Motor neuron (in vitro differentiated cells): ENCODE measurements around the gene CLASP1. TPM values are rescaled to one million over a fixed set of nuclear protein-coding genes. Genes with fewer than 3 reads are reported as not detected.

Experiments used
- ATAC-seq, 8 experiments: fragments of 200-7000 bp; cut with Tn5 transposase; replicated peaks in 6 of 8; 2 replicates each; pipeline ENCODE4 v1.8.0; 2021; ENCODE audit warnings: mild to moderate bottlenecking in 8 of 8, moderate library complexity in 8 of 8
- H3K27ac ChIP-seq, 2 donors: fragments of 250-450 bp; sonication (Bioruptor Pico); 2 replicates each; pipeline ENCODE4 v1.9.0; 2021; ENCODE audit warnings: antibody characterized with exemption in 2 of 2, mild to moderate bottlenecking in 2 of 2, moderate library complexity in 1 of 2
- H3K4me1 ChIP-seq, 2 donors: fragments of 250-450 bp; sonication (Bioruptor Pico); replicated peaks in 1 of 2; 2 replicates each; pipeline ENCODE4 v1.6.1; 2021; ENCODE audit warnings: antibody characterized with exemption in 2 of 2, mild to moderate bottlenecking in 2 of 2, moderate library complexity in 1 of 2
- H3K4me3 ChIP-seq, 5 donors: fragments of 250-450 bp; sonication (Bioruptor Pico); 2 replicates each; pipeline ENCODE4 v1.9.0; 2021; ENCODE audit warnings: antibody characterized with exemption in 5 of 5, mild to moderate bottlenecking in 5 of 5, moderate library complexity in 4 of 5
- WGBS, 10 experiments: fragments of 450-650 bp; shearing (Covaris generic); methylation state at CpG; one replicate each; pipeline ENCODE4 v1.0.0; 2022; 5-methylcytosine and 5-hydroxymethylcytosine counted together
- in situ Hi-C, 9 experiments: fragments of 400-800 bp; cut with MboI; loops; one replicate each; pipeline ENCODE4 v1.15.0; 2021; ENCODE audit warnings: low sequenced_read_pairs in 9 of 9, low pct_unique_long_range_greater_than_20kb in 2 of 9; ENCODE audit not compliant: unreplicated experiment in 9 of 9
- total RNA-seq, 8 experiments: library from RNA; unstranded; fragments of 300-600 nt; gene quantifications; 2 replicates each; pipeline versions ENCODE4 v1.2.3 to v1.2.4, GENCODE V29; 2022

CLASP1 gene
- total RNA-seq, 8 experiments from 2014 or later: 36.3 to 66.7 (median 54.6) TPM

DNA sequence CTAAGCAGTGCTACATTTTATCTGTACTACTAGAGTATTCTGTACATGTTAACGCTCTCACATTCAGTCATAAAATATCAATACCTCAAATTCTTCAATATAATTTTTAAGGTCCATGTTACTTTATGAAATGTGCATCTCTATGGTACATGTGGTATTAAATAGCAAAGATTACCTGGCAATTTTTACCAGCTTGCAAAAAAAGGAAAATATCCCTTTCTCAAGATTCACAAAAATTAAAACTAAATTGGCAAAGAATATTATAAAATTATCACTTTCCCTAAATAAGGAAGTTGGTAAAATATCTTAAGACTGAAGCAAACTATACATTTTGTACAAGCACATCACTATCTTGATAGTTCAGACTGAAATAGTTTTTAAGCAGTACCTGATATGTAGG is 233.5 kb downstream of the CLASP1 start:
- in situ Hi-C loops: no loop called here

GRCh38 chr2:121412349-121412748 is 236.9 kb downstream of the CLASP1 start:
- 0 to 100% (median 86%) methylated on average over 1 of the region's 1 CpG for WGBS, 10 experiments
- peak in 1 of 8 experiments; percentile 10 for ATAC-seq
- in situ Hi-C loops: no loop called here

More for the DNA sequence above, 233.5 kb downstream of the CLASP1 start:
- 92 to 100% (median 100%) methylated on average over 1 of the region's 1 CpG; no CpG with 5 or more reads in 2 of the 10 experiments for WGBS, 10 experiments
- no peak for ATAC-seq
- no peak overlapping the region for H3K27ac ChIP-seq
- H3K4me1 ChIP-seq: no peaks in the 10 kb centered on the region
- no peak overlapping the region for H3K4me3 ChIP-seq

DNA sequence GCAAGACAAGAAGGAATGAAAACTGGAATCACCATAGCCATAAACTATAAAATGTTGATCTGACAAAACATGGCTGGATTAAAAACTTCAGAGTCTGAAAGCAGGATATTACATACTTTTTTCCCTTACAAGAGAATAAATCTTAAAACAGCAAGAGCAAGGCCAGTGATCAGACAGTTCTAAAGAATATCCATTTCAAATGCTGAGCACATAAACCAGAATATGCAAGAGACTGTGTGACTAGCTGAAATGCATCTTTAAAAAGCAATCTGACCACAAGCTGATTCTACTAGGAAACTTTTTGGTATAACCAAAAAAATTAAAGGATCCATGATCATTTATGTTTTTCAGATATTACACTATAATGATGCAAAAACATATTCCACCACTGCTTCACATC is 239.3 kb downstream of the CLASP1 start:
- Histone ChIP-seq H3K4me1 (peaks cover 0 to 4% of the 10 kb centered on the region in 2 donors), H3K27ac (no peak overlapping the region), H3K4me3 (no peak overlapping the region)
- in situ Hi-C loops: no loop called here
- ATAC-seq: peak in 3 of 8 experiments; percentile 82 to 85 (median 84)

More at GRCh38 chr2:121412349-121412748, 236.9 kb downstream of the CLASP1 start:
- Histone ChIP-seq H3K4me1 (peaks cover 0 to 4% of the 10 kb centered on the region in 2 donors), H3K4me3 (no peak overlapping the region), H3K27ac (no peak overlapping the region)

DNA sequence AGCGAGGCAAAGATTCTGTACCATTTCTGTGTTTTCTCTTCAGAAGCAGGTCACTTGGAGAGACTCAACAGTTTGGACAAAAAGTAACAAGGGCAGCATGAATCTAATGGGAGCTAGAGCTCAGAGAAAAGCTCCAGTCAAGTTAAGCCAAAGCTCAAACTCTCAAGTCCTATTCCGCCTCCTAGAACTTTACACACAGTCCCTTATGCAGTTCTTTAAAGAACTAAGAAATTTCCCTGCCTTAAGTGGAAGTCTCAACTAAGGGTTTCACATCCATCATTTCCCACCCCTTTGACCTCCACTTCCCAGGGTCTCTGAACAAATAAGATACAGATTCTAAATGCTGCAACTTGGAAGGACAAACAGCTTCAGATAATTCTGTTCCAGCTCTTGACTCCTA is 239.9 kb downstream of the CLASP1 start:
- in situ Hi-C loops: no loop called here
- peak in 1 of 8 experiments; percentile 10 for ATAC-seq
- 43 to 100% (median 83%) methylated on average over 1 to 2 of the region's 2 CpGs; no CpG with 5 or more reads in 5 of the 10 experiments for WGBS, 10 experiments
- H3K27ac ChIP-seq: no peak overlapping the region
- H3K4me1 ChIP-seq: peaks cover 0 to 4% of the 10 kb centered on the region in 2 donors
- no peak overlapping the region for H3K4me3 ChIP-seq

GRCh38 chr2:121408641-121409040 is 240.6 kb downstream of the CLASP1 start:
- WGBS, 10 experiments: 83 to 100% (median 94%) methylated on average over 3 of the region's 3 CpGs
- no peak overlapping the region for H3K27ac ChIP-seq
- H3K4me1 ChIP-seq: peaks cover 0 to 4% of the 10 kb centered on the region in 2 donors
- no peak overlapping the region for H3K4me3 ChIP-seq
- in situ Hi-C loops: no loop called here
- ATAC-seq: no peak

GRCh38 chr2:121405233-121405632 is 244.0 kb downstream of the CLASP1 start:
- peaks cover 0 to 4% of the 10 kb centered on the region in 2 donors for H3K4me1 ChIP-seq
- no peak overlapping the region for H3K4me3 ChIP-seq
- in situ Hi-C loops: no loop called here
- no peak for ATAC-seq
- H3K27ac ChIP-seq: no peak overlapping the region
- WGBS, 10 experiments: 88 to 100% (median 97%) methylated on average over 3 to 6 of the region's 6 CpGs; no CpG with 5 or more reads in 2 of the 10 experiments

DNA sequence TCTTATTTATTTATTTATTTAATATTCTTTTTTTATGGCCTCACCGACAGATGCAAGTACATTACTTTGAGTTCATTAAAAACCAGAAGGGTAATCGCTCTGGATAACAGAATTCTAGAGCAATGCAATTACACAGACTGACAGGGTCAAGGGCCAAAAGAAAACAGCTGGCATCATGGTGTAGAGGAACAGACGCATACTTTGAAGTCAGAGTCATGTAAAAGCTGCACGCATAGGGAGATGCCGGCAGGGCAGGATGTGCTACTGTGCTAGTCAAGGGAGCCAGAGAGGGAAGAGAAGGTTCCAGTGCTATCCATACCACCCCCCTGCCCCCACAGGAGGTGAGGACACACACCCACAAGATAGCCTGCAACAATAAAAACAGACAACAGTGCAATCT is 249.1 kb downstream of the CLASP1 start:
- peak in 2 of 8 experiments; percentile 16 to 65 for ATAC-seq
- Histone ChIP-seq H3K4me3 (no peak overlapping the region), H3K27ac (no peak overlapping the region), H3K4me1 (no peaks in the 10 kb centered on the region)
- 64 to 100% (median 86%) methylated on average over 1 to 5 of the region's 5 CpGs; no CpG with 5 or more reads in 1 of the 10 experiments for WGBS, 10 experiments
- in situ Hi-C loops: no loop called here

GRCh38 chr2:121398853-121399252 is 250.4 kb downstream of the CLASP1 start:
- Histone ChIP-seq H3K27ac (no peak overlapping the region), H3K4me3 (no peak overlapping the region), H3K4me1 (no peaks in the 10 kb centered on the region)
- 70 to 96% (median 90%) methylated on average over 2 to 3 of the region's 3 CpGs; no CpG with 5 or more reads in 2 of the 10 experiments for WGBS, 10 experiments
- in situ Hi-C loops: loop anchor here in 2 of 9 experiments (25.0 kb wide), 1 partner anchor 313 kb away; no protein-coding TSS in a partner anchor
- ATAC-seq: no peak

- in situ Hi-C loops: loop anchor here in 2 of 9 experiments (25.0 kb wide), 1 partner anchor 322 kb away; no protein-coding TSS in a partner anchor
- Histone ChIP-seq H3K4me1 (no peaks in the 10 kb centered on the region), H3K4me3 (no peak overlapping the region), H3K27ac (no peak overlapping the region)
- 37 to 95% (median 84%) methylated on average over 1 to 5 of the region's 5 CpGs; no CpG with 5 or more reads in 2 of the 10 experiments for WGBS, 10 experiments
- ATAC-seq: peak in 3 of 8 experiments; percentile 59 to 81 (median 75)
Measured at GRCh38 chr2:121390082-121390692, 259.1 kb downstream of the CLASP1 start.

GRCh38 chr2:121388371-121388770 is 260.9 kb downstream of the CLASP1 start:
- Histone ChIP-seq H3K4me1 (no peaks in the 10 kb centered on the region), H3K27ac (no peak overlapping the region), H3K4me3 (no peak overlapping the region)
- in situ Hi-C loops: loop anchor here in 2 of 9 experiments (25.0 kb wide), 1 partner anchor 324 kb away; no protein-coding TSS in a partner anchor
- ATAC-seq: no peak
- WGBS, 10 experiments: 84 to 99% (median 96%) methylated on average over 4 to 5 of the region's 5 CpGs; no CpG with 5 or more reads in 1 of the 10 experiments

DNA sequence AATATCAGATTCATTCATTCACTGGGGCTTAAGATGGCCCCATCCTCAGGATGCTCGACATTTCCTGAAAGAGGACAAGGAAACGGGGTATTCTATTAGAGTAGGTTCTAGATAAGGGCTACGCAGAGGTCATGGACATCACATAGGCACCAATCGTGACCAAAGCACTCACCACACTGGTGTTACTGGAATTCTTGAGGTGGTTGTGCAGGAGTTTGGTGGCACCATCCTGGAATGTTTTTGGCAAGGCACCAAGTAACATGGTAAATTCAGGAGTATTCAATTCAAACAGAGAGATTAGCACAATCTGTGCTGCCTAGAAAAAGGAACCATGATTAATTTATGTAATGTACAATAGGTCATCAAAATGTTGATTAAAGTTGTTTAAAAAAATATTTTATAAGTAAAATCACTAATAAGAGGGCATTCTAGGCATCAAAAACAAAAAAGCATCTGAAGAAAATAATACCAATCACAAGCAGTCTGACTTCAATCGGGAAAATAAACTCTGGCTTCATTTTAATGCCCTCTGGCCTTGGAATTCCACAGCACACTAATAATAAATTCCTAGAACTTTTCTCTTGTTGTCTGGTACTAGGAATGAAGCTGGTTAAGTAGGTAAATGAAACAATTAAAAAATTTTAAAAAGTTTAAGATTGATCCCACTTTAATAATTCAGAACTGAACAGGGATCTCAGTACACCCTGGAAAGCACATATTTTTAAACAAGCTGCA is 261.5 kb downstream of the CLASP1 start:
- no peaks in the 10 kb centered on the region for H3K4me1 ChIP-seq
- no peak for ATAC-seq
- in situ Hi-C loops: loop anchor here in 2 of 9 experiments (25.0 kb wide), 1 partner anchor 325 kb away; no protein-coding TSS in a partner anchor
- no peak overlapping the region for H3K27ac ChIP-seq
- no peak overlapping the region for H3K4me3 ChIP-seq
- WGBS, 10 experiments: 75 to 100% (median 100%) methylated on average over 1 to 5 of the region's 5 CpGs; no CpG with 5 or more reads in 1 of the 10 experiments

DNA sequence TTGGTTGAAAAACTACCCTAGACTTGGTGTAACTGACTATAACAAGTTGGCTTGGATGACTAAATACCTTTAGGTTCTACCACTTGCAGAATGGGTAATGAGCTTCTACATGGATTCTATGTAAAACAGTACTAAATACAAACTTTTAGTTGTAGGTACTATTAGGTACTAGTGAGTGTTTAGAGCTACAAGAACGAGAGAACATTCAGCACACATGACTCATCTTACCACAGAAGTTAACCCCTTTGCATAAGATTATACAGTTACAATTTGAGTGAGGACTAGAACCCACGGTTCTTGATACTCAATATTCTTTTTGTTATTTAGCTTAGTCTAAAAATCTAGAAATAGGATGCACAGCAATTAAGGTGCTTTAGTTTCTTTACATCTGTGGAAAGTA is 262.6 kb downstream of the CLASP1 start:
- 14 to 100% (median 80%) methylated on average over 1 to 2 of the region's 2 CpGs; no CpG with 5 or more reads in 1 of the 10 experiments for WGBS, 10 experiments
- Histone ChIP-seq H3K4me1 (no peaks in the 10 kb centered on the region), H3K4me3 (no peak overlapping the region), H3K27ac (no peak overlapping the region)
- ATAC-seq: no peak
- in situ Hi-C loops: loop anchor here in 2 of 9 experiments (25.0 kb wide), 1 partner anchor 326 kb away; no protein-coding TSS in a partner anchor

GRCh38 chr2:121386102-121386501 is 263.2 kb downstream of the CLASP1 start:
- ATAC-seq: peak in 1 of 8 experiments; percentile 29
- Histone ChIP-seq H3K4me3 (no peak overlapping the region), H3K27ac (no peak overlapping the region), H3K4me1 (no peaks in the 10 kb centered on the region)
- in situ Hi-C loops: loop anchor here in 2 of 9 experiments (25.0 kb wide), 1 partner anchor 326 kb away; no protein-coding TSS in a partner anchor
